H1 (cell line): ENCODE results near the gene ARL14EPL. TPM values are rescaled to one million over a fixed set of nuclear protein-coding genes. Genes with fewer than 3 reads are reported as not detected.

Source experiments
- CTCF ChIA-PET: fragments of 300-600 bp; sonication (Branson Sonifier 250); formaldehyde crosslinking; loops from one replicate; lab custom pipeline; 2021; ENCODE audit not compliant: partially characterized antibody; lab: Charles Lee
- POLR2A ChIA-PET: fragments of 300-600 bp; sonication (Branson Sonifier 250); formaldehyde crosslinking; loops from one replicate; lab custom pipeline; 2021; ENCODE audit warnings: inconsistent platforms; ENCODE audit not compliant: partially characterized antibody; lab: Charles Lee
- DNase-seq, 2 experiments: peaks; one replicate each; pipeline versions ENCODE4 v3.0.0 to v3.0.0-alpha.2; 2010 to 2022; ENCODE audit warnings: low spot score in 2 of 2, low read depth in 1 of 2, mixed read lengths in 1 of 2
- FAIRE-seq: peaks from 2 replicates; lab custom pipeline; 2011; peaks lifted over from hg19 to GRCh38; lab: Jason Lieb, UNC
- H2AFZ ChIP-seq: 2 replicates; pipeline ENCODE4 v1.8.1; 2012; ENCODE audit warnings: low read length, inconsistent platforms
- H2AK5ac ChIP-seq: 2 replicates; pipeline ENCODE4 v1.6.1; 2013; ENCODE audit warnings: low read depth, low read length
- H2BK120ac ChIP-seq: replicated peaks from 2 replicates; pipeline ENCODE3; 2013; ENCODE audit warnings: low read depth, low read length, inconsistent platforms
- H2BK12ac ChIP-seq: 2 replicates; pipeline ENCODE4 v1.6.1; 2013; ENCODE audit warnings: low read depth, low read length
- H2BK15ac ChIP-seq: 2 replicates; pipeline ENCODE4 v1.6.1; 2013; ENCODE audit warnings: low read length
- H2BK20ac ChIP-seq: 2 replicates; pipeline ENCODE4 v1.6.1; 2013; ENCODE audit warnings: low read length
- H2BK5ac ChIP-seq: 2 replicates; pipeline ENCODE4 v1.6.1; 2013; ENCODE audit warnings: low read depth, low read length
- H3K14ac ChIP-seq: 2 replicates; pipeline ENCODE4 v1.6.1; 2013; ENCODE audit warnings: inconsistent platforms; ENCODE audit not compliant: insufficient read length
- H3K18ac ChIP-seq: 2 replicates; pipeline ENCODE4 v1.6.1; 2013; ENCODE audit warnings: low read length; ENCODE audit errors: extremely low read depth
- H3K23ac ChIP-seq: 2 replicates; pipeline ENCODE4 v1.6.1; 2013; ENCODE audit warnings: inconsistent platforms; ENCODE audit not compliant: insufficient read length
- H3K23me2 ChIP-seq: 2 replicates; pipeline ENCODE4 v1.6.1; 2013; ENCODE audit warnings: low read depth, low read length
- H3K27ac ChIP-seq: 2 replicates; pipeline ENCODE4 v1.6.1; 2011; ENCODE audit warnings: low read depth, low read length, inconsistent platforms
- H3K27me3 ChIP-seq, 4 experiments: replicated peaks in 1 of 4; 1 replicate in 1 of 4; 2 replicates in 3 of 4; pipeline versions ENCODE4 v1.6.1 to v1.8.1; 2011 to 2013; ENCODE audit warnings: low read length in 3 of 4, mild to moderate bottlenecking in 3 of 4, inconsistent platforms in 2 of 4, mixed read lengths in 2 of 4, moderate library complexity in 1 of 4; ENCODE audit not compliant: control insufficient read depth in 3 of 4, insufficient read depth in 3 of 4; ENCODE audit errors: extremely low read depth in 1 of 4
- H3K36me3 ChIP-seq, 4 experiments: 2 replicates each; pipeline versions ENCODE4 v1.6.1 to v1.8.1; 2011 to 2013; ENCODE audit warnings: mild to moderate bottlenecking in 4 of 4, low read length in 3 of 4, moderate library complexity in 2 of 4, control low read depth in 1 of 4, inconsistent platforms in 1 of 4; ENCODE audit not compliant: insufficient read depth in 4 of 4, control insufficient read depth in 2 of 4
- H3K4ac ChIP-seq: replicated peaks from 2 replicates; pipeline ENCODE3; 2013; ENCODE audit warnings: low read length, low read depth, mixed read lengths, inconsistent platforms; ENCODE audit not compliant: insufficient read length
- H3K4me1 ChIP-seq, 4 experiments: replicated peaks in 1 of 4; 1 replicate in 1 of 4; 2 replicates in 3 of 4; pipeline versions ENCODE4 v1.6.1 to v1.8.1; 2011 to 2013; ENCODE audit warnings: low read length in 3 of 4, inconsistent platforms in 2 of 4, mixed read lengths in 1 of 4; ENCODE audit not compliant: insufficient read depth in 4 of 4, control insufficient read depth in 3 of 4
- H3K4me2 ChIP-seq, 2 experiments: 2 replicates each; pipeline versions ENCODE4 v1.6.1 to v1.8.1; 2011 to 2013; ENCODE audit warnings: low read depth in 2 of 2, low read length in 2 of 2, control low read depth in 1 of 2, inconsistent platforms in 1 of 2, mild to moderate bottlenecking in 1 of 2; ENCODE audit not compliant: insufficient read depth in 1 of 2
- H3K4me3 ChIP-seq, 4 experiments: fragments of 200-600, 300-600 bp in 1 of 4; sonication (generic), shearing (Covaris generic), sonication (Bioruptor Twin) in 1 of 4; 2 replicates each; pipeline versions ENCODE4 v1.5.1 to v1.8.1; 2011 to 2016; ENCODE audit warnings: low read length in 4 of 4, low read depth in 3 of 4, control low read depth in 2 of 4, inconsistent platforms in 2 of 4, mild to moderate bottlenecking in 2 of 4, mixed read lengths in 1 of 4, moderate library complexity in 1 of 4; ENCODE audit not compliant: insufficient read depth in 2 of 4; ENCODE audit errors: extremely low read depth in 1 of 4
- H3K56ac ChIP-seq: replicated peaks from 2 replicates; pipeline ENCODE3; 2013; ENCODE audit warnings: low read depth, mild to moderate bottlenecking, mixed read lengths, low read length, inconsistent platforms; ENCODE audit not compliant: insufficient read length
- H3K79me1 ChIP-seq: 2 replicates; pipeline ENCODE4 v1.6.1; 2013; ENCODE audit warnings: low read depth, low read length, control low read depth
- H3K79me2 ChIP-seq, 2 experiments: 2 replicates each; pipeline versions ENCODE4 v1.6.1 to v1.8.1; 2012 to 2013; ENCODE audit warnings: low read length in 2 of 2, mild to moderate bottlenecking in 2 of 2, inconsistent platforms in 1 of 2; ENCODE audit not compliant: insufficient read depth in 2 of 2, control insufficient read depth in 1 of 2
- H3K9ac ChIP-seq, 4 experiments: replicated peaks in 1 of 4; 1 replicate in 1 of 4; 2 replicates in 3 of 4; pipeline versions ENCODE4 v1.6.1 to v1.8.1; 2011 to 2013; ENCODE audit warnings: low read depth in 3 of 4, low read length in 3 of 4, control low read depth in 2 of 4, mild to moderate bottlenecking in 2 of 4, moderate library complexity in 2 of 4, inconsistent platforms in 1 of 4; ENCODE audit errors: extremely low read depth in 1 of 4
- H3K9me3 ChIP-seq, 2 experiments: 2 replicates each; pipeline versions ENCODE4 v1.6.1 to v1.8.1; 2012 to 2013; ENCODE audit warnings: mild to moderate bottlenecking in 2 of 2, moderate library complexity in 2 of 2, control low read depth in 1 of 2, inconsistent platforms in 1 of 2, low read depth in 1 of 2, low read length in 1 of 2, mixed read lengths in 1 of 2; ENCODE audit not compliant: insufficient read depth in 2 of 2
- H4K20me1 ChIP-seq, 2 experiments: replicated peaks in 1 of 2; 2 replicates each; pipeline versions ENCODE3 to v1.8.1; 2011 to 2013; ENCODE audit warnings: inconsistent platforms in 2 of 2, low read length in 2 of 2, mild to moderate bottlenecking in 1 of 2; ENCODE audit not compliant: insufficient read depth in 2 of 2, control insufficient read depth in 1 of 2
- H4K5ac ChIP-seq: 2 replicates; pipeline ENCODE4 v1.6.1; 2013; ENCODE audit warnings: low read length, low read depth, mixed read lengths, inconsistent platforms; ENCODE audit not compliant: insufficient read length
- H4K8ac ChIP-seq: 2 replicates; pipeline ENCODE4 v1.8.0; 2013; ENCODE audit warnings: mild to moderate bottlenecking, moderate library complexity, low read length, inconsistent platforms; ENCODE audit not compliant: insufficient read depth; ENCODE audit errors: extremely low read depth
- H4K91ac ChIP-seq: replicated peaks from 2 replicates; pipeline ENCODE3; 2013; ENCODE audit warnings: low read length, mixed read lengths, inconsistent platforms; ENCODE audit not compliant: insufficient read length
- CBX8 ChIP-seq: fragments of 300-800, 300-1000 bp; sonication (generic); IDR thresholded peaks from 2 replicates; pipeline ENCODE4 v1.7.1; 2016; ENCODE audit warnings: low read depth, low read length, borderline replicate concordance
- HDAC6 ChIP-seq: IDR thresholded peaks from one replicate; pipeline ENCODE4 v1.7.1; 2012; ENCODE audit warnings: low read depth, mild to moderate bottlenecking, inconsistent platforms, low read length, moderate library complexity
- POLR2A ChIP-seq, 2 experiments: IDR thresholded peaks; 1 replicate in 1 of 2; 2 replicates in 1 of 2; pipeline ENCODE4 v1.6.1; 2011; ENCODE audit warnings: low read depth in 2 of 2, low read length in 2 of 2, mild to moderate bottlenecking in 2 of 2; ENCODE audit errors: control extremely low read depth in 1 of 2
- RNF2 ChIP-seq: fragments of 200-900, 300-1000 bp; sonication (generic); IDR thresholded peaks from 2 replicates; pipeline ENCODE4 v1.7.1; 2016; ENCODE audit warnings: borderline replicate concordance, low read depth, mild to moderate bottlenecking, antibody characterized with exemption, low read length; ENCODE audit not compliant: poor library complexity, severe bottlenecking; ENCODE audit errors: missing control alignments
- SIRT6 ChIP-seq: IDR thresholded peaks from one replicate; pipeline ENCODE4 v1.7.1; 2012; ENCODE audit warnings: low read length, inconsistent platforms
- WGBS, 2 experiments: shearing (Covaris generic) in 1 of 2; methylation state at CpG; one replicate each; pipeline versions ENCODE4 v1.1.6 to v1.1.7; 2013 to 2015; ENCODE audit warnings: low lambda C conversion rate in 2 of 2, mixed read lengths in 2 of 2, inconsistent platforms in 1 of 2, low coverage in 1 of 2, missing lambda C conversion rate in 1 of 2; ENCODE audit not compliant: insufficient replicate concordance in 2 of 2, insufficient coverage in 1 of 2, insufficient read length in 1 of 2; ENCODE audit errors: extremely low coverage in 1 of 2, missing lambda C conversion rate in 1 of 2; 5-methylcytosine and 5-hydroxymethylcytosine counted together
- polyA plus RNA-seq, 7 experiments: library from polyadenylated mRNA; depleted of rRNA in 3 of 7; stranded (reverse) in 5 of 7; unstranded in 2 of 7; fragments of >200 nt in 5 of 7; fragments of 200-250 nt in 2 of 7; gene quantifications; 1 replicate in 5 of 7; 2 replicates in 1 of 7; 4 replicates in 1 of 7; pipeline versions ENCODE4 v1.2.1 to v1.2.3, GENCODE V29; 2011 to 2013; ENCODE audit warnings: missing spikeins in 2 of 7, mixed read lengths in 2 of 7
- total RNA-seq: library from RNA; stranded (reverse); fragmentation: NEBNext Ultra II Directional; extraction: Animal tissue kit (Norgen Biotek cat#: 25700); gene quantifications from 2 replicates; pipeline ENCODE4 v1.2.1, GENCODE V29; 2021

Gene ARL14EPL
- total and polyA plus RNA-seq, 2 of the 8 experiments (the other 6 are each of a cell fraction or from before 2014, with no cell fraction given) = not detected

DNA sequence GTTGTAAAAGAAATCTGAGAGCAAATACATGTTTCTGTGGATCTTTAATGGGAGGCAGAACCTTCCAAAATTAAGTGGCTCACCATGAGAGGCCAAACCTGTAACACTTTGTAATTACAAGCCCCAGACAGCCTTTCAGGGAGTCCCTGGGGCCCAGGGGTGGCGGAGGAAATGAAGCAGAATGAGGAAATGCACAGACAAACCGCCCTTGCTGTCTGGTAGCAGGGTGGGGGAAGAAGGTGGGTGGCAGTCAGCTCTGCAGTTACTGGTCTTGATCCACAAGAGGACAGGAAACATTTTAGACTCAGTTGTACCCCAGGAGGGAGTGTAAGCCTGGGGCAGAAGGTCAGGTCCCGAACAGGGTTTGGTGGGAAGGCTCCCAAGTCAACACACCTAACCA, 6.5 kb downstream of the ARL14EPL start:
- Histone ChIP-seq H3K4me3 (no peak overlapping the region), H4K20me1 (no peaks in the 10 kb centered on the region), H3K4ac (no peak overlapping the region), H3K4me2 (no peak overlapping the region), H4K8ac (no peak overlapping the region), H2BK5ac (no peak overlapping the region), H3K79me1 (no peaks in the 10 kb centered on the region), H2BK20ac (no peak overlapping the region), H2BK12ac (no peak overlapping the region), H3K18ac (0 out of 2 replicates have a peak overlapping the region, but pooled peaks have one; percentile 14), H3K4me1 (peaks cover 0 to 6% (median 0%) of the 10 kb centered on the region in 4 experiments; a peak in 1 of 7 replicates), H3K23me2 (no peaks in the 10 kb centered on the region), H3K27me3 (no peaks in the 10 kb centered on the region; a peak in 1 of 7 replicates), H3K9ac (no peak overlapping the region), H2BK120ac (no peak overlapping the region), H4K91ac (no peak overlapping the region), H3K79me2 (no peaks in the 10 kb centered on the region), H3K14ac (no peak overlapping the region), H3K9me3 (no peaks in the 10 kb centered on the region), H3K23ac (no peak overlapping the region), H4K5ac (no peak overlapping the region), H3K56ac (no peak overlapping the region), H2BK15ac (no peak overlapping the region), H3K27ac (no peak overlapping the region), H2AK5ac (no peak overlapping the region), H3K36me3 (no peaks in the 10 kb centered on the region), H2AFZ (peak overlapping the region; percentile 70)
- FAIRE-seq (no peak), DNase-seq (no peak)
- TF ChIP-seq RNF2 = no peak
- no peak for TF ChIP-seq HDAC6
- no peak for TF ChIP-seq CBX8
- no peak for TF ChIP-seq SIRT6
- TF ChIP-seq POLR2A (IDR thresholded peaks at IDR 0.05; ENCODE audit: control extremely low read depth in 1 of 2, low read depth in 2 of 2, low read length in 2 of 2) = no peak
- ChIA-PET CTCF (interaction anchor here (1.0 to 1.2 kb wide), 3 partner anchors 30 to 404 kb away, joined by 3 to 4 read pairs (median 3); no protein-coding TSS in a partner anchor), POLR2A (no interaction called here)
- 88% methylated on average over 3 of the region's 3 CpGs; no CpG with 5 or more reads in 1 of the 2 experiments for WGBS, 2 experiments
